NCI-H526 treated with DMSO at 0.1 percent for 48 hours (cell line): Measurements from ENCODE around the gene RECK.

Experiments
- DNase-seq: peaks from one replicate; lab custom pipeline; 2025; lab: John Stamatoyannopoulos, UW

RECK gene

GRCh38 chr9:36140086-36141084 is 103.7 kb downstream of the RECK start:
- DNase-seq: no peak

GRCh38 chr9:36141288-36141687 is 104.6 kb downstream of the RECK start:
- no peak for DNase-seq

- no peak for DNase-seq
Measured at GRCh38 chr9:36141761-36142160, 105.0 kb downstream of the RECK start.

- no peak for DNase-seq
Measured at GRCh38 chr9:36142510-36143244, 106.0 kb downstream of the RECK start.

GRCh38 chr9:36143245-36143641 is 106.5 kb downstream of the RECK start:
- DNase-seq: no peak

GRCh38 chr9:36144309-36145232 is 107.9 kb downstream of the RECK start:
- no peak for DNase-seq

- no peak for DNase-seq
Measured at GRCh38 chr9:36145970-36146369, 109.3 kb downstream of the RECK start.

- no peak for DNase-seq
Measured at GRCh38 chr9:36146651-36147050, 109.9 kb downstream of the RECK start.

GRCh38 chr9:36147441-36148175 is 110.9 kb downstream of the RECK start:
- DNase-seq: no peak

GRCh38 chr9:36148311-36149051 is 111.8 kb downstream of the RECK start:
- DNase-seq: no peak

GRCh38 chr9:36149197-36149596 is 112.5 kb downstream of the RECK start:
- DNase-seq: no peak

- DNase-seq: no peak
Measured at GRCh38 chr9:36150574-36151315, 114.0 kb downstream of the RECK start.

GRCh38 chr9:36151316-36152210 is 114.8 kb downstream of the RECK start:
- no peak for DNase-seq

GRCh38 chr9:36152741-36153438 is 116.2 kb downstream of the RECK start:
- no peak for DNase-seq

GRCh38 chr9:36153746-36154145 is 117.0 kb downstream of the RECK start:
- DNase-seq: no peak

- DNase-seq: no peak
Measured at GRCh38 chr9:36154331-36154952, 117.7 kb downstream of the RECK start.

- DNase-seq: no peak
Measured at GRCh38 chr9:36156116-36156515, 119.4 kb downstream of the RECK start.

GRCh38 chr9:36158122-36158521 is 121.4 kb downstream of the RECK start:
- no peak for DNase-seq
